ENCODE measurements around the gene FRMPD1.

FRMPD1 gene

DNA sequence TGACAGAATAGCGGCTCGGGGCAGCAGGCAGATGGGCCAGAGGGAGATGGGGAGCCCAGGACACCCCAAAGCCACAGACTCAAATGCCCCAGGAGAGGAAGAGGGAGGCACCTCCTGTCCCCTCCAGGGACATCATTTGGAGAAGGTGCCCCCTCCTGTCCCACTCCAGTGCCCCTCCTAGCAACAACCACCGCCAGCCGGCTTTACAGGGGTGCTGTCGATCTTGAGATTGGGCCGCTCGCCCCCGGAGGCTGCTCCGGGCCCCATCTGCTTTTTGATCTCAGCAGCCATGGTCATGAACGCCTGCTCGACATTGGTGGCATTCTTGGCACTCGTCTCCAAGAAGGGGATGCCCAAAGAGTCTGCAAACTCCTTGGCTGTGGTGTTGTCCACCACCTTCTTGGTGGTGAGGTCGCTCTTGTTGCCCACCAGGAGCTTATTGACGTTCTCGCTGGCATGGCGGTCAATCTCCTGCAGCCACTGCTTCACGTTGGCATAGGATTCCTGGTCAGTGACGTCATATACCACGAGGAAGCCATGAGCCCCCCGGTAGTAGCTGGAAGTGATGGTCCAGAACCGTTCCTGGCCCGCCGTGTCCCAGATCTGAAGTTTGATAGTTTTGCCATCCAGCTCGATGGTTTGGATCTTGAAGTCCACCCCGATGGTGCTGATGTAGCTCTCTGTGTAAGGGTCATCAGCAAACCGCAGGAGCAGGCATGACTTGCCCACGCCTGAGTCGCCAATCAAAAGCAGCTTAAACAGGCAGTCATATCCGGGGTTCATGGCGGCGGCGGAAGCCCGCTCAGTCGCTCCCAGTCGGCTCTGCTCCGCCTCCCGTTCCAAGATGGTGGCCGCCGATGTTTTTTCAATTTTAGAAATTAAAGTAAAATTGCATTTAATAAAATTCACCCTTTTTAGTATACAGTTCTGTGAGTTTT is 14.0 kb upstream of the FRMPD1 start:
- no peak for DNase-seq

DNA sequence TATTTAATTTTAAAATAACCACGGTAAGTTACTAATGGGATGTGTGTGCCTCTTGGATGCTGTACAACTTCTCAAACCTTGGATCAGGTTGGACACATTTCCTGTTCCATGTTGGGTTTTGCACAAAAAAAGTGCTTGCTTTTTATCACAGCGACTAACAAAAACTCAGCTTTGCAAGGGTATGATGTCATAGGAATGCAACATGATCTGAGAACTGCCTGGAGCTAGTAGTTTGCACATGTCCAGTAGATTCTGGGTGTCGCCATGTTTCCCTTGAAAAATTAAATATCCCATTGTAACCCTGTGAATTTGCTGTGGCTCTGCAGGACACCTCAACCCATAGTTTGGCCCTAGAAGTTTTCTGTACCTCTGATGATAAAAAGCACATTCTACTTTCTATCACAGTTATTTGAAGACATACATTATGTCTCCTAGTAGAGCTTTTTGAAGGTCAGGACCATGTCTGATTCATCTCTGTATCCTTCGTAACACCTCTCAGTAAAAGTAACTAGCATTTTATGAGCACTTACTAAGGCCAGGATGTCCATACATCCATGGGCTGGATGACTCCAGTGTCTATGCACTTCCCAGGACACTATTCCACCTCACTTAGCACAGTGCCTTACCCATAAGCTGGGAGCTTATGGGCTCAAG is 11.5 kb upstream of the FRMPD1 start:
- no peak for DNase-seq

DNA sequence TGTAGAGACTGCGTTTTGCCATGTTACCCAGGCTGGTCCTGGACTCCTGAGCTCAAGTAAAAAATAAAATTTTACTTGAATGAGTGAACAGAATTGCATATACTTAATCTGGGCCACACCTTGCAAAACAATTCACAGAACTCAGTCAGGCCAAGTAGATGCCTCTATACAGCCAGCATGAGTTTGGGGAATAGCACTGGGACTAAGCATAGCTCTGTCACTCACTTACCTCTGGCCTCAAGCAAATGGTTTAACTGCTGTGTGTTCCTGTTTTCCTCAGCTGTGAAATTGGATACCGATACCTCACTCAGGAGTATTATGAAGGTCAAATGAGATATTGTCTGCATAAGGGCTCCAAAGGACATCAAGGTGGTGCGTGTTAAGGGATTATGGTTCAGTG is 10.9 kb upstream of the FRMPD1 start:
- DNase-seq, result no peak

DNA sequence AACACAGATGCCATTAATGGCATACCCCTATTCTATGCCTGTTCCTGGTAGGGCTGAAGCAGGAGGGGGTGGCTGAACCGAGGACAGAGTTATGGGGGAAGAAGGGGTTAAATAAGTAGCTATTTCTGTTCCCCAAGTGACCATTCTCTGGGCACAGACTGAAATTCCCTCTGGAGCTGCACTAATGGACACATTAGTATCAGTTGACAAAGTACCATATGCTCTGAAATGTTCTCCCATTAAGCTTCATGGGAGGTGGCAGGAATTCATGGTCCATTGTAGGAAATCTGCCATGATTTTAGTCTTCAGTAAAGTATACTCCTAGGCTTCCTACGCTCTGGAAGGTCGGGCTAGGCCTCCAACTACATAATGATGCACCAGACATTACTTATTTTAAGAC is 10.5 kb upstream of the FRMPD1 start:
- no peak for DNase-seq

DNA sequence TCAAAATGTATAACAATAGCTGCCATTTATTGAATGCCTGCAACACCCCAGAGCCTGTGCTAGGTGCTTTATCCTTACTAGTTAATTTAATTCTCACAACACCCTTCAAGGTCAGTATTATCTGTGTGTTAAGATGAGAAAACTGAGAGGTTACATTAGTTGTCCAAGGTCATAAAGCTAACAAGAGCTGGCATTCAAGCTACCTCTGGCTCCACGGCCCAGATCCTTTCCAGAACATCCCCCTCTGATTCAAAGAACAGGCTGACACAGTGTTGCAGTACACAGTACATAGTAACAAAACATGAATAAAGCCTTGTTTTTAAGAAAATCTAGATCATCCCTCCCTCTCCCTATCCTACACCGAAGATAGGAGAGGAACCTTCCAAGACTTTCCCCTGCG is 9.4 kb upstream of the FRMPD1 start:
- DNase-seq, result no peak

DNA sequence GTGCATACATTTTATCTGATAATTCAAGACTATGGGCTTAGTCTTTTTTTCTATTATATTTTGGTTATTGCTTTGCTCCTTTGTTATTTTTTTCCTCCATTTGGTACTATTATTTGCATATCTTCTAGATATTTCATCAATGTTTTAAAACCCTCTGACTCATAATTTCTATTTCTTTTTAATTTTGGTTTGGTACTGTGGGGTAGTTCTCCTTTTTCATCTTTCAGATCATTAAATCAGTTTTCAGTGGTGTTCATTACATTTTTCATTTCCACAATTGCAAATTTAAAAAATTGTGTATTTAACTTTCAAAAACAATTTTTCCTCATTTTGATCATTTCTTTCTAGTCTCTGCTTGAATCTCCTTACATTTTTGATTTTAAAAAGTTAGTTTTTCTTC is 7.5 kb upstream of the FRMPD1 start:
- no peak for DNase-seq

DNA sequence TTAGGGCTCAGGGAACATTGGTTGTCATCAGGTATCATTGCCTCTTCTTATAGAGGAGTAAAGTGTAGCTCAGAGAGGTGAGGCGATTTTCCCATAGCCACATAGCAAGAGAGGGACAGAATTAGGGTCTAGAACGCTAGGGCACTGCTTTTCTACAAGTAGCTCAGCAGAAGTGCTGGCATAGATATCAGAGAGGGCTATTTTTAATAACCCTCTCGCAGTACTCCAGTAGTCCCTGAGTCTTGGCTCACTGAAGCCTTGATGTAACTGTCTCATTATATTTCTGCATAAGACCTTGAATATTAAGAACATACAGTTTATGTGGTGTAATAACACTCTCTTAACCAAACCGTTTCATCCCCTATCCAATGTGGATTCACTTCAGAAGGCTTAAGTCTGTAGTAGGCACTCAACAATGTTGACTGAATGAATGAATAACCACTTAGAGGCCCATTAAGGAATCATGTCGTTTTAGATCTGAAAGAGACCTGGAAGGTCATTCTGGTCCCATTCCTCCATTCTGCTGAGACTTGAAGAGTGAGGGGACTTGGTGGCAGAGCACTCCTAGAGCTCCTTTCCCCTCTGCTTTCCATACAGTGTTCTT is 4.7 kb upstream of the FRMPD1 start:
- no peak for DNase-seq

DNA sequence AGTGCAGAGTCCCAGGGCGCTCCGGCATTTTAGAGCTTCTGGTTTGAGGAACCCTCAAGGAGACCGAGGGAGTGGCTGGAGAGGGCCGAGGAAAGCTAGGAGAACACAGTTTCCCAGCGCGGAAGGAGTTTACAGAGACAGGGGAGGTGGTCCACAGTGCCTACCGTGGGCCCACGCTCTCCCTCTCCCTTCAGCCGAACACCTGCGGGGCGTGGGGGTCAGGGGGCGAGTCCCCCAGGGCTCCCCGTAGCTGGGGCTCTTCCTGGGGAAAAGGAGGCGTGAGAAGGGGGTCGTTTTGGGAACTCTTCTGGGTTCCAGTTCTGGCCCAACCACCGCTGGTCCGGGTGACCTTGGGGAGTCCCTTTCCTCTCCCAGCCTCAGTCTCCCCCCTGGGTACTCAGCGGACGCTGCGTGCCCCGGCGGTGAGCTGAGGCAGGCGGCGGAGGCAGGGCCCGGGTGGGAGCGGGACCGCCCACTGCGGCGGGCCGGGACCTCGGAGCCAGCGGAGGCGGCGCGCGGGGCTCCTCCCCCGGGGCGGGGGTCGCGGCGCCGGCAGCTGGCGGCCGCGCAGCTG is 368 bp upstream of the FRMPD1 start:
- DNase-seq, result no peak

DNA sequence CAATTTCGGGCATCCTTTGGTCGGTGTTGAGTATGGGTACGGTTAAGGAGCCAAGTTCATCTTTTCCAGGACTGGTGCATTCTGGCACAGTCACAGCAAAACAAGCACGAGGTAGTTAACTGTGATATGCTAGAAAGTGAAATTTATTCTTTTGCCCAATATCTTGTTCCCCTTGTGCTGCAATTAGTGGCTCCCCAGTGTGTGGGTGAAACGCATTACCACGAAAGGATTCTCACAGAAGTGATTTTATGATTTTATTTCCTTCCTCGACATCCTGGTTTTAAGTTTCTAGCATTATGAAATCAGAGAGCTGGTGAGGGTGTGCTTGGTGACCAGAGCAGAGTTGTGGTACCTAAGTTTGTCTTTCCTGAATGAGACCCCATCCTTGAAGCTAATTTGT is 1.5 kb downstream of the FRMPD1 start:
- no peak for DNase-seq

DNA sequence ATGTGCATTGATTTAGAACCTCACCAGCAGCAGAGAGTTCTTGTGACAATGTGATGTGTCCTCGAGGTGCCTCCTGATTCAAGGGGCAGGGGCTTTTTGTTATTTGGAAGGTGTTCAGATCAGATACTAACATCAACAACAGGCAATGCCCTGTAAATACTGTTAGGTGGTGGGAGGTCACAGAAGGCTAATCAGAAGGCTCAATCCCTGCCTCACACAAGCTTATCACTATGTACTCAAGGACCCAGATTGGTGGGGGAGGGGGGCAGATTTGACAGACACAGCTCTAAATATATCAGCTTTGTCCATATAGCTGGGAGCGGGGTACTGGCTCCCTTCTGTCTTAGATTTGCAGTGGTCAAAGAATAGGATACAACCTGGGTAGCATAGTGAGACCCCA is 2.6 kb downstream of the FRMPD1 start:
- no peak for DNase-seq

DNA sequence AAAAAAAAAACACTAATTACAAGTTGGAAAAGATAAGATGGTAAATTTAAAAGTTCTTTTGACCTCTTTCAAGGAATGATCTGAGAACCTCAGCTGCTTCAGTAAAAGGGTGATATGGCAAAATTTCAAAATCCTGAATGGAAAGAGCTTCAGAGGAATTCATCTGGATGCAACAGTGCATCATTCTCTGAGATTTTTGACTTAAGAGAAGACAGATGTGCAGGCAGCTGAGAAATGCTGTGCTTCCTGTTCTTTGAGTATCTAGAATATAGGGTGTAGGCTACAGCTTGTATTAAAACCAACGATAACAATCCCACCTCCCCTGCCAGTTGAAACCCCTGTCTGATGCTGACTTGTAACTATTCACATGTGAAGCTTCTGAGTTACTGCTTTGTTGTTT is 6.2 kb downstream of the FRMPD1 start:
- DNase-seq, result no peak

DNA sequence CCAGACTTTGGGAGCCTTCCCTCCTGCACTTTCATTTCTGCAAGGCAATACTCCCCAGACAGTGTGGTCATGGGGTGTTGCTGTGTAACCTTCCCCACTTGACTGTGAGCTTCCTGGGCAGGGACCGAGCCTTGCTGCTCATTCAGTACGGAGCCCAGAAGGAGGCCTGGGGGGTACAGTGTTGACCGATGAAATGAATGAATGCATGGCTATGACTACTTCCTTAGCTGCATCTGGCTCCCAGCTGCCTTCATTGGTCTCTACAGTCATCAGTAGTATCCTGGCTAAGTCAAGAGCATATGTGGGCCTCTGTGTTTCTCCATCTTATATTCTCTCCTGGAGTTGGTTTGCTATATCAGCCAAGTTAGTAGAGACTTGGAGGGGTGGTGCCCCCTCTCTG is 9.9 kb downstream of the FRMPD1 start:
- DNase-seq, result no peak

DNA sequence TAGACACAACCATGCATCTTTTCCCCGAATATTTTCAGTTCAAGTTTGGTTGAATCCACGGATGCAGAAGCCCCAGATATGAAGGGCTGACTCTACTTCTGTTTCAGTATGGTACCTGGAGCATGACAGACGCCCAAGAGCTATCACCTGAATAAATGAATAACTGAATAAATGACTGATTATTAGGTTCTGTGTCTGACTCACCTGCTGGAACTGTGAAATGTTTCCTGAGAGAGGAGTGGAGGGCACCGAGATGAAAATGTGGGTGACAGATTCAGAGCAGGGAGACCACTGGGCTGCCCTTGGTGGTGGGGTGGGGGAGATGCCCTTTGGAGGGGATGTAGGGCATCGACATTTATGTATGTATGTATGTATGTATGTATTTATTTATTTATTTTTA is 13.2 kb downstream of the FRMPD1 start:
- DNase-seq, result no peak

DNA sequence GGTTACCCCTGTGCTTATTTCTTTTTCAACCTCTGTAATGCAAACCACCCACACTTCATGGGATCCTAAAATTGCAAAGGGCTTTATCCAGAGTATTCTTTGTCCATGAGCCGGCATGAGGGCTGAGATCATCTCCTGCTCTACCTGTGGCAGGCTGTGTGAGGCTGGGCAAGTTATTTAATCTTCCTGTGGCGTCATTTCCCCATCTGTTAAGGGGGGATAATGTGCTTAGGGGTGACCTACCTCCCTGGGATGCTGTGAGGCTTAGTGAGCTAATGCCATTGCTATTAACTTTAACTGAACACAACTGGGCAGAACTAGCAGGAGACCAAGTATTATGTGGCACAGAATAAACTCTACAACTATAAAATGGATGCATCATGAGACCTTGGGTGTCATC is 17.0 kb downstream of the FRMPD1 start:
- no peak for DNase-seq

DNA sequence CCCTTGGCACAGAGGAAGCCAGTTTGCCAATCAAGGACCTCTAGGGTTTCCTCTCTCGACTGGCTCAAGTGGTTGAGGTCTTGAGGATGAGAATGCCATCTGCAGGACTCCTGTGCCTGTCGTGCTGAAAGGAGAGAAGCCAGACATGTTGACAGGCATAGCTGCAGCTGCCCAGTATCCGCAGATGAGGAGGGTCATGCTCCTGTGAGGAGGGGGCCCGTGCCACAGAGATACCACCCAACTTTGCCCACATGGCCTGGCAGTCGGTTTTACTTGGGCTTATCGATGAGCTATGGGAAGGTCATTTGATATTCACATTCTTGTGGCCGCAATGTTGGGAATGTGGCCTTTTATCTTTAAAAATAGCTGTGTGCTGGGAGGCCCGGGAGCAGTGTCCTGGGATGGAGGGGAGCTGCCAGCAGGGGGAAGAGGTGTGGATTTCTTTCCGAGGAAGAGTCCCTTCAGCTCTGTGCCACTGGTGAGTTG is 17.4 kb downstream of the FRMPD1 start:
- DNase-seq, result no peak

DNA sequence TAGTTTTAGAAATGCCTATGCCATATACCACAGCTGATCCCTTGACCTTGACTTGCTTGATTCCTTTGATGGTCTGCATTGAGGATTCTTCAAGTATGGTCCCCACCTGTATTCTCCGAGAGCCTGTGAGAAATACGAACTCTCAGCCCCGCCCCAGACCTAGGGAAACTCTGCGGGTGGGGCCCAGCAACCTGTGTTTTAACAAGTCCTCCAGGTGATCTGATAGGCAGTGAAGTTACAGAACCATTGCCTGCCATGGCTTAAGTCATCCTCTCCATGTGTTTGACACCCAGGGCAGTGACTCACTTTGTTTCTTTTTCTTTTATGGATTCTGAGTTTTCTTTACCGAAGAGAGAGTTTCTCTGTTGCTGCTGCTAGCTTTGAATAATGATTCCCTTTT is 18.5 kb downstream of the FRMPD1 start:
- no peak for DNase-seq

DNA sequence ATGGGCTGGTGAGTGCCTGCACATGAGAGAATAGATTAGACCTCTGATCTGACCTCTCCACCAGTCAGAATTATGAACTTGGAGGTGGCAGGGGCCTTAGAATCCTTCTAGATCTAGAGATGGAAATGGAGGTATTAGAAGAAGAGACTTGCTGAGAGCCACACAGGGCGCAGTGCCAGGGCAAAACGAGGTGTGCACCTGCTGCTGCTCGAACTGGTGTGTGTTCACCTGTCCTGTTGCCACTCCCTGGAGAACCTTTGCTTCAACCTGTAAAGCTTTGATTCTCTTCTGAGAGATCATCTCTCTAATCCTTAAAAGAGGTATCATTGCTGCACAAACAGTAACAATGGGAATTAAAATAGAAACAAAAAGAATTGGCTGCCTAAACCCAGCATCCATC is 24.9 kb downstream of the FRMPD1 start:
- no peak for DNase-seq

DNA sequence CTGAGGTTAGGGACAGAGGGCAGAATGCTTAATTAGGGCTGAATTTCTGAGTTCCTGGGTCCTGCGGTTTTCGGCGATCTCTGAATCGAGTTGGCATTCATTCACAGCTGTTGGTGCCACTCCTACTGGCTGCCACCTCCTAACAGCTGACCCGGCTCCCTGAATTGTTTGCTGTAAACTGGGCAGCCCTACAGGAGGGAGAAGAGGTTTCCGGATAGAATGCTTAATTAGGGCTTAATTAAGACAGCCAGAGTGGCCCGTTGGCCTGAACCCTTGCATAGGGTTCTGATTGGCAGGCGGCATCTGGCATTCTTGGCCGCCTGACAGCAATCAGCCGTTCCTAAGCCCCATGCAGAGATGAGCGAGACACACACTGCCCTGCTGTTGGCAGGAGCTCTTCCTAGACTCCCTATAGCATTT is 25.7 kb downstream of the FRMPD1 start:
- DNase-seq, result peak; percentile 97

DNA sequence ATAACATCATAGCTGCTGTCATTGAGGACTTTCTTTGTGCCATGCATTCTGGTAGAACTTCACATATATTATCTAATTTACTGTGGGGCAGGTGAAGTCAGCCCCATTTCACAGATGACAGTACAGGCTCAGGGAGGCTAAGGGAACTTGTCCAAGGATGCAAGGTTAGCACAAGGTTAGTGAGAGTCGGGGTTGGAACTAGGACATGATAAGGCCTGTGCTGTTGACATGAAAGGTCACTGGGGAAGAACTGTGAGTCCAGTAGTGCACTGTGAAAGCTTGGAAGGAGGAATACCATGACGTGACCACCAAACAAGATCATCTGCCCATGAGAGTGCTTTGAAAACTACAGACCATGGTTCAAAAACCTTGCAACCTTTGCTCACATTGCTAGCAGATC is 26.7 kb downstream of the FRMPD1 start:
- no peak for DNase-seq

DNA sequence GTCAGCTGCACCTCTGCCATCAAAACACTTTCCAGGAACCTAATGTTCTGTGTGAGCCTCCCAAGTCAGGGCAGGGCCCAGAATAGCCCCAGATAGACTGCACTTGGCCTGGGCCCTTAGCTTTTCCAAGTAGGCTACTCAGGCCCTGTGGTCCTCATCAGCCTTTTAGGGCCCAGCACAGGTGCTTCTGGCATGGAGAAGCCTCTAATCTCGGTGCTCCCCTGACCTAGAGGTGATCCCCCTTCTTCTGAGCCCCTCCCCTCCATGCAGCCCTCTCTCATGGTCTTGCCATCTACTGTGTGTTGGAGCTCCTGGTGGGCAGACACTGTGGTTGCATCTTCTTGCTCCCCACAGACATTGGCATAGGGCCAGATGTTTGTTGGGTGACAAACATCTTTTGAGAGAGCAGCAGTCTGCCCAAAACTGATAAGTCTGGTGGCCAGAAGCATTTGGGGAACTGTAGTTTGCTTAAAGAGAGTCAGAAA is 28.1 kb downstream of the FRMPD1 start:
- no peak for DNase-seq

DNA sequence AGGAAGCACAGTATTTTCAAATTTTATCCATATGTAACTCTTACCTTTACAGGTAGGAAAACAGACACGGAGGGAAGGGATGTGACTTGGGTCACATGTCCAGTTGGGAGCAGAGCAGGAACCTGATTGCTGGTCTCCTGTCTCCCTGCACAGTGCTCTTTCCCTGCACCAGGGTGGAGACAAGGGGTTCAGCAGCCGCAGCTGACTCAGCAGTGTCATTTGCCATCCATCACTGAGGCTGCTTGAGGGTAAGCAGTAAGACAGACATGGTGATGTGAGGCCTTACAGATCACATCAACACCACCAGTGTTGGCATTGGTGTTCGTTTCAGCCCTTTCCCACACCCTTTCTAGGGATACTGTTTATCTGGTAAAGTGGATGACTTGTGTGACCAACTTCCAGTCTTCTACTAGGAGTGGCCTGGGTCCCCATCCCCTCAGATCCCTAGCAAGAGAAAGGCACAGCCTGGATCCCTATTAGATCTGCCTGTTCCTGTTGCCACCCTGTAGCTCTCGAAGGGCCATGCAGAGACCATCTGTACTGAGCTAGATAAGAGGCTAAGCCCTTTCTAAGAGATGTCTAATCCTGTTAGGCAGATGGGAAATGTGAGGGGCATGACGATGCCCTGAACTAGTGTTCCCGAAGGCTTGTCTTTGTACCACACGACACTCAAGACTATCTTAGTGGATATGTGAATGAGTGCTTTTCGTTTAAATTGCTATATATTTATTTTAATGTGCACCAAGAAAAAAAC is 29.1 kb downstream of the FRMPD1 start:
- no peak for DNase-seq

DNA sequence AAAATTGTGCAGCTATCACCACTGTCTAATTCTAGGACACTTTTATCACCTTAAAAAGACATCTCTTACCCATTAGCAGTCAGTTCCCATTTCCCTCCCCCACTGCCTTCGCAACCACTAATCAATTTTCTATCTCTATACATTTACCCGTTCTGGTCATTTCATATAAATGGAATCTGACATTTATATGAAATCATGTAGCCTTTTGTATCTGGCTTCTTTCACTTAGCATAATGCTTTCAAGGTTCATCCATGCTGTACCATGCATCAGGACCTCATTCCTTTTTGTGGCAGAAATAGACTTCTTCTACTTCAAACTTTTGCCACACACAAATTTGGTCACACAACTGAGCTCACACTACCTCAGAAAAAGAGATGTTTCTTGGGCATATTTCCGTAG is 32.2 kb downstream of the FRMPD1 start:
- DNase-seq, result no peak

All from NCI-H446 treated with DMSO at 0.1 percent for 48 hours (cell line).